Measurements from ENCODE around the gene CDH9. TPM values are rescaled to one million over a fixed set of nuclear protein-coding genes. Genes with fewer than 3 reads are reported as not detected.

Gene CDH9
- total RNA-seq, 1 donor from 2014 or later = not detected

DNA sequence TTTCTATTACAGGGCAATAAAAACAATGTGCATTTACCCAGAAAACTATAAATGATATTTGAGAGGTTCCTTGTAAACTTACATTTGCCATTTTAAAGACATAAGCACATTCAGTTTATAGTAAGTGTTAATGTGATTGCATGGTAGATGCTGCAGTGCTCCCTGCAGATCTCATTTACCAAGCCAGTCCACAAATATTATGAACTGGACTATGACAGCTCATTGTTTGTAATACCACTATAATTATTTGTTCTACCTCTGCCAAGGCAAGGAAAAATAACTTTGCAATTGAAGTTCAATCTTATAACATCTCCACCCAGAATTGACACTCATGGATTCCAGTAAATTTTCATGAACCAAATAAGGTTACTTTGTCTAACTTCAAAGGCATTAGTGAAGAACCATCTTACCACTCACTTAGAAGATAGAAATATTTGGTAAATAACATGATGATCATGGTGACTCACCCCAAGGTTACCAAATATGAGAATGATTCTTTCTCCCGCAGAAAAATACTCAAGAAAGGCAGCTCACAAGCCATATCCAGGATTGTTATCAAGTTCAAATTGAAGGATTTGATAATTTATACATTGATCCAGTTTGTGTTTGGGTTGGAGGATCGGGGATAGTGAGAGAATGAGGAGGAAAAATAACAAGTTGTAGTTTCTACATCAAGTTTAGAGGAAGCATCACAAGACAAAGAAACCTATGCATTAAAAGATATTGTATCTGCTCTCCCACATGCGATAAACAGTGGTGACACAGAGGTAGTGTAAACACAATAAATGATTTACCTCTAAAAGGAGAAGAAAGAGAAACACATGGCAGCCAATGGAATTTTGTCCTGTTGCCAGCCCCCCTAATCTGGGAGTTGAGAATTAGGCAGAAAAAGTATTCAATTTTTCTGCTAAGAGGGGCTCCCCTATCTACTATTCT lies 29.5 kb downstream of the CDH9 start:
- intact Hi-C loops (cut with DNase I) = no loop called here
- no peak for ATAC-seq
- Histone ChIP-seq H3K36me3 (no peaks in the 10 kb centered on the region), H3K4me3 (no peak overlapping the region), H3K4me1 (no peaks in the 10 kb centered on the region), H3K9me3 (no peaks in the 10 kb centered on the region), H3K27ac (no peak overlapping the region), H3K27me3 (no peaks in the 10 kb centered on the region)
- TF ChIP-seq CTCF (IDR thresholded peaks at IDR 0.05) = no peak
- no peak for DNase-seq

- TF ChIP-seq CTCF (IDR thresholded peaks at IDR 0.05) = no peak
- DNase-seq (no peak), ATAC-seq (no peak)
- no peaks in the 10 kb centered on the region for H3K9me3 ChIP-seq
- H3K4me1 ChIP-seq = no peaks in the 10 kb centered on the region
- no peak overlapping the region for H3K27ac ChIP-seq
- intact Hi-C loops (cut with DNase I) = no loop called here
- no peaks in the 10 kb centered on the region for H3K27me3 ChIP-seq
- no peaks in the 10 kb centered on the region for H3K36me3 ChIP-seq
- H3K4me3 ChIP-seq = no peak overlapping the region
These were observed 31.3 kb downstream of the CDH9 start for GRCh38 chr5:27007121-27007520.

DNA sequence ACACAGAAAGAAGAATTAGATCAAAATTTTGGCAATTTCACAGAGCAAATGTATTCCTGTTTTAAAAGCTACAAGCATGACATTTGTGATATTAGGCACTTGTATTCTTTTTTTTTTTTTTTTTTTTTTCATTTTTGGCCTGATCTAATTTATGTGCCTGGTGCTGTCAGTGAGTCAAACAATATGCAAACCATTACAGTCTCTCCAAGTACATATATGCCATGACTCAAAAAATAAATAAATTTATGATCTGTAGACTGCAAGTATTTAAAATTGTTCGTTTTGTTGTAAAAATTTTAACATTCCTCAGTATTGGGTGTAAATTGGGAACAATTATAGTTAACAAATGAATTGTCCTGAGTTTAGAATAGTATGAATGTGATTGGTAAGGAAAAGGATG lies 51.4 kb downstream of the CDH9 start:
- no peak overlapping the region for H3K27ac ChIP-seq
- ATAC-seq (no peak), DNase-seq (no peak)
- H3K36me3 ChIP-seq = no peaks in the 10 kb centered on the region
- no peaks in the 10 kb centered on the region for H3K9me3 ChIP-seq
- intact Hi-C loops (cut with DNase I) = no loop called here
- H3K27me3 ChIP-seq = no peaks in the 10 kb centered on the region
- no peak overlapping the region for H3K4me3 ChIP-seq
- no peak for TF ChIP-seq CTCF (IDR thresholded peaks at IDR 0.05)
- H3K4me1 ChIP-seq = no peaks in the 10 kb centered on the region

- DNase-seq = no peak
- Histone ChIP-seq H3K27me3 (no peaks in the 10 kb centered on the region), H3K9me3 (no peaks in the 10 kb centered on the region), H3K4me3 (no peak overlapping the region), H3K36me3 (no peaks in the 10 kb centered on the region), H3K4me1 (no peaks in the 10 kb centered on the region), H3K27ac (no peak overlapping the region)
- no peak for TF ChIP-seq CTCF (IDR thresholded peaks at IDR 0.05)
- ATAC-seq = no peak
- intact Hi-C loops (cut with DNase I) = no loop called here
These were observed 56.6 kb downstream of the CDH9 start for GRCh38 chr5:26981750-26982149.

GRCh38 chr5:26959290-26959689 lies 79.1 kb downstream of the CDH9 start:
- H3K27me3 ChIP-seq = no peaks in the 10 kb centered on the region
- no peaks in the 10 kb centered on the region for H3K9me3 ChIP-seq
- intact Hi-C loops (cut with DNase I) = no loop called here
- no peaks in the 10 kb centered on the region for H3K36me3 ChIP-seq
- ATAC-seq (no peak), DNase-seq (no peak)
- no peak overlapping the region for H3K27ac ChIP-seq
- no peaks in the 10 kb centered on the region for H3K4me1 ChIP-seq
- no peak for TF ChIP-seq CTCF (IDR thresholded peaks at IDR 0.05)
- H3K4me3 ChIP-seq = no peak overlapping the region

Measured in upper lobe of right lung (tissue), 1 donor.